ENCODE results near the gene CFLAR.

The CFLAR gene

DNA sequence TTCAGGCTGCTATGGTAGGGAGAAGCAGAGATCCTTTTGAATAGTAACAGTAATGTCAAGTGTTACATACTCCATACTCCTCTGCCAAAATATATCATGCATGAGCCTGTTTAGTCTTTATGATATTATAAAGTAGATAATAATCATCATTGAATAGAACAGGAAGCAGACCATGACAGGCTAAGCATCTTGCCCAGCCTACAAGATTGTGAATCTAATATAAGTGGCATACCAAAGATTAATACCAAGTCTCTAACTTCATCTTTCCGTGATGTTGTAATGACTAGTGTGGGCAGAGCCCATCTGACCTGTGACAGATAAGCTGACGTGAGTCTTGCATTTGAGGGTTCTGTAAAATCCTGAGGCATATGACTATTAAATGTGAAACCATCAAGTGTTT is 31.1 kb upstream of the CFLAR start:
- Histone ChIP-seq H3K36me3 (ENCODE audit: insufficient read depth, low read length) (peaks cover 22% of the 10 kb centered on the region; the same call in 1 of the 2 replicates), H3K9me3 (ENCODE audit: insufficient read depth, low read depth, low read length) (no peaks in the 10 kb centered on the region), H3F3A (ENCODE audit: low read depth) (no peaks in the 10 kb centered on the region), H2AFZ (ENCODE audit: low read length) (no peak overlapping the region), H3K27me3 (ENCODE audit: insufficient read depth, low read length, poor library complexity, severe bottlenecking) (no peaks in the 10 kb centered on the region), H3K9me2 (replicated peaks; ENCODE audit: low read depth, low read length) (no peaks in the 10 kb centered on the region), H3K9ac (ENCODE audit: low read depth, low read length, poor library complexity, severe bottlenecking) (no peak overlapping the region), H3K4me2 (ENCODE audit: low read depth, low read length, poor library complexity, severe bottlenecking) (no peak overlapping the region), H3K4me1 (ENCODE audit: insufficient read depth, low read length, poor library complexity, severe bottlenecking) (no peaks in the 10 kb centered on the region), H3K4me3 (ENCODE audit: low read length, poor library complexity, severe bottlenecking) (no peak overlapping the region), H3K79me2 (ENCODE audit: insufficient read depth, low read length) (no peaks in the 10 kb centered on the region), H4K20me1 (ENCODE audit: insufficient read depth, low read length, poor library complexity, severe bottlenecking) (no peaks in the 10 kb centered on the region)
- no peak for TF ChIP-seq EZH2phosphoT487 (IDR thresholded peaks at IDR 0.05; ENCODE audit: borderline replicate concordance)
- TF ChIP-seq, protein P1, sequence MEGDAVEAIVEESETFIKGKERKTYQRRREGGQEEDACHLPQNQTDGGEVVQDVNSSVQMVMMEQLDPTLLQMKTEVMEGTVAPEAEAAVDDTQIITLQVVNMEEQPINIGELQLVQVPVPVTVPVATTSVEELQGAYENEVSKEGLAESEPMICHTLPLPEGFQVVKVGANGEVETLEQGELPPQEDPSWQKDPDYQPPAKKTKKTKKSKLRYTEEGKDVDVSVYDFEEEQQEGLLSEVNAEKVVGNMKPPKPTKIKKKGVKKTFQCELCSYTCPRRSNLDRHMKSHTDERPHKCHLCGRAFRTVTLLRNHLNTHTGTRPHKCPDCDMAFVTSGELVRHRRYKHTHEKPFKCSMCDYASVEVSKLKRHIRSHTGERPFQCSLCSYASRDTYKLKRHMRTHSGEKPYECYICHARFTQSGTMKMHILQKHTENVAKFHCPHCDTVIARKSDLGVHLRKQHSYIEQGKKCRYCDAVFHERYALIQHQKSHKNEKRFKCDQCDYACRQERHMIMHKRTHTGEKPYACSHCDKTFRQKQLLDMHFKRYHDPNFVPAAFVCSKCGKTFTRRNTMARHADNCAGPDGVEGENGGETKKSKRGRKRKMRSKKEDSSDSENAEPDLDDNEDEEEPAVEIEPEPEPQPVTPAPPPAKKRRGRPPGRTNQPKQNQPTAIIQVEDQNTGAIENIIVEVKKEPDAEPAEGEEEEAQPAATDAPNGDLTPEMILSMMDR (conservative IDR thresholded peaks at IDR 0.05; ENCODE audit: low read length), result no peak

DNA sequence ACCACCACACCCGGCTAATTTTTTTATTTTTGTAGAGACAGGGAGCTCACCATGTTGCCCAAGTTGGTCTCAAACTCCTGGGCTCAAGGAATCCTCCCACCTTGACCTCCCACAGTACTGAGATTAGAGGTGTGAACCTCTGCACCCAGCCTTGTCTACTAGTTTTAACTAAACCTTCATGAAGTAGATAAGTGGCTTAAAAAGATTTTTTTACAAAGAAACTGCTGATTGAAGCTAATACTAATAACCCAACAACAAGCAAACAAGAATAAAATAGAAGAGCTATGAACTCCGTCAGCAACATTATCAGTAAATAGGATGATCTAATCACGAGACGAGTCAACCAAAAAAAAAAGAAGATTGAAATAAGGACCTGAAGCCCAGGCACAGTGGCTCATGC is 25.4 kb upstream of the CFLAR start:
- Histone ChIP-seq H3K27me3 (ENCODE audit: insufficient read depth, low read length, poor library complexity, severe bottlenecking) (no peaks in the 10 kb centered on the region), H3F3A (ENCODE audit: low read depth) (no peaks in the 10 kb centered on the region), H3K36me3 (ENCODE audit: insufficient read depth, low read length) (peaks cover 17% of the 10 kb centered on the region; the same call in 1 of the 2 replicates), H3K4me3 (ENCODE audit: low read length, poor library complexity, severe bottlenecking) (no peak overlapping the region), H3K9me2 (replicated peaks; ENCODE audit: low read depth, low read length) (no peaks in the 10 kb centered on the region), H4K20me1 (ENCODE audit: insufficient read depth, low read length, poor library complexity, severe bottlenecking) (no peaks in the 10 kb centered on the region), H3K9me3 (ENCODE audit: insufficient read depth, low read depth, low read length) (no peaks in the 10 kb centered on the region), H3K4me1 (ENCODE audit: insufficient read depth, low read length, poor library complexity, severe bottlenecking) (no peaks in the 10 kb centered on the region), H3K79me2 (ENCODE audit: insufficient read depth, low read length) (no peaks in the 10 kb centered on the region), H3K4me2 (ENCODE audit: low read depth, low read length, poor library complexity, severe bottlenecking) (no peak overlapping the region), H2AFZ (ENCODE audit: low read length) (no peak overlapping the region), H3K9ac (ENCODE audit: low read depth, low read length, poor library complexity, severe bottlenecking) (no peak overlapping the region)
- TF ChIP-seq, protein P1 (conservative IDR thresholded peaks at IDR 0.05; ENCODE audit: low read length), result no peak
- TF ChIP-seq EZH2phosphoT487 (IDR thresholded peaks at IDR 0.05; ENCODE audit: borderline replicate concordance), result no peak

DNA sequence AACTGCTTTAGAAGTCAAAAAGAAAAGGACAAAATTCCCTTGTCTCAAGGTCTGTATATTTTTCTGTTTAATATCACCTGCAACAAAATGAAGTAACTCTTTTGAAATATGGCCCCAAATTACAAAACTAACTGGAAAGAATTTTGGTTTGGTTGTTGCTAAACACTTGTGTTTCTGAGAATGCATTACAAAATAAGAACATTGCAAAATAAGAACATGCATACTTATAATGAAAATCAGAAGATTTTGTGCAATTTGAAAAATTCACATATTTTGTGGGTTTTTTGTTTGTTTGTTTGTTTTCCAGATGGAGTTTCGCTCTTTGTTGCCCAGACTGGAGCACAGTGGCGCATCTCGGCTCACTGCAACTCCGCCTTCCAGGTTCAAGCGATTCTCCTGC is 22.4 kb upstream of the CFLAR start:
- H3K4me1 ChIP-seq (ENCODE audit: insufficient read depth, low read length, poor library complexity, severe bottlenecking), result no peaks in the 10 kb centered on the region
- H4K20me1 ChIP-seq (ENCODE audit: insufficient read depth, low read length, poor library complexity, severe bottlenecking), result no peaks in the 10 kb centered on the region
- H3F3A ChIP-seq (ENCODE audit: low read depth), result no peaks in the 10 kb centered on the region
- no peaks in the 10 kb centered on the region for H3K27me3 ChIP-seq (ENCODE audit: insufficient read depth, low read length, poor library complexity, severe bottlenecking)
- no peaks in the 10 kb centered on the region for H3K9me3 ChIP-seq (ENCODE audit: insufficient read depth, low read depth, low read length)
- H3K4me3 ChIP-seq (ENCODE audit: low read length, poor library complexity, severe bottlenecking), result no peak overlapping the region
- H3K9ac ChIP-seq (ENCODE audit: low read depth, low read length, poor library complexity, severe bottlenecking), result no peak overlapping the region
- no peaks in the 10 kb centered on the region for H3K9me2 ChIP-seq (replicated peaks; ENCODE audit: low read depth, low read length)
- H2AFZ ChIP-seq (ENCODE audit: low read length), result no peak overlapping the region
- no peak for TF ChIP-seq EZH2phosphoT487 (IDR thresholded peaks at IDR 0.05; ENCODE audit: borderline replicate concordance)
- TF ChIP-seq, protein P1 (conservative IDR thresholded peaks at IDR 0.05; ENCODE audit: low read length), result no peak
- H3K36me3 ChIP-seq (ENCODE audit: insufficient read depth, low read length), result no peaks in the 10 kb centered on the region
- H3K4me2 ChIP-seq (ENCODE audit: low read depth, low read length, poor library complexity, severe bottlenecking), result no peak overlapping the region
- H3K79me2 ChIP-seq (ENCODE audit: insufficient read depth, low read length), result no peaks in the 10 kb centered on the region

Data from Loucy (cell line).